ENCODE measurements around the gene KRT16.

DNA sequence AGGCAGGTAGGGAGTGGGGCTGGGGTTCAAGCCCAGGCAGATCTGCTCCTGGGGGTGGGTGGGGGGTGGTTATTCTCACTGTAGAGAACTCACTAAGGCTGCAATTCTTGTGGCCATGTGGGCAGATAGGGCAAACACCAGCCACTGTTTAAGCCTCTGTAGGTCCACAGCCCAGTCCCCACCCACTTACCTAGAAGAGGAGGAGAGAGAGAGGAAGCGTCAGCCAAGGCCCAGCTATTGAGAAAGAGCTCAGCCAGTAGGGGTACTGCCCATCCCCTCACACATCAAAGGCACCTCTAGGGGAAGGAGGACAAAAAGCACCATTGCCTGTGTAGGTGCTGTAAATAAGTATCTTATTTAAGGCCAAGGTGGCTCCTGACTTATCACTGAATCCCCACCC lies 12.9 kb downstream of the KRT16 start:
- no peak for TF ChIP-seq POLR2A (IDR thresholded peaks at IDR 0.05; ENCODE audit: low read length)
- TF ChIP-seq GATA1 (IDR thresholded peaks at IDR 0.05; ENCODE audit: low read depth, low read length): no peak

Measured in erythroblast (primary cell).